NB4 (cell line): ENCODE data around the gene CIT.

Experiments used
- POLR2A ChIP-seq: IDR thresholded peaks from 2 replicates; pipeline ENCODE4 v1.6.1; 2011; ENCODE audit warnings: mild to moderate bottlenecking; ENCODE audit not compliant: insufficient read length; ENCODE audit errors: extremely low read depth
- TF ChIP-seq, protein P1 (sequence below): IDR thresholded peaks from one replicate; pipeline ENCODE4 v1.5.1; 2012; ENCODE audit warnings: low read depth, low read length
- TF ChIP-seq, protein P2 (sequence below): IDR thresholded peaks from 2 replicates; pipeline ENCODE4 v1.6.1; 2011; ENCODE audit warnings: low read depth, low read length

DNA sequence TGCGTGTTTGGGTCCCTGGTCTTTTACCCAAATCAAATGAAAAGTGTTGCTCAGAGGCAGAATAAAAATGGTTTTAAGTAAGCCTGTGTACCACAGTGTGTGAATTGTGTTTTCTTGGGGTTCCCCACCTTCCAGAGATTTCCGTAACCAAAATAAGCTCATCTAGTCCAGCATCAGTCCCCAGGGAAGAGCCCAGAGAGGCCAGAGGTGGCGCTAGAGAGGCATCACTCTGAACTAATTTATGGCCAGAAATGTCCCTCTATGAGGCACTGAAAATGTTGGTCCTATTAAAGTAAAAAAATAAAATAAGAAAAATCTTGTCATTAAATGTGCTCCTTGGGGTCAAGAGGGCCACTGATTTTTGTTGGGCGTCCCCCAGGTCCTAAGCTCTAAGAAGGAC, 234.1 kb downstream of the CIT start:
- TF ChIP-seq, protein P1, sequence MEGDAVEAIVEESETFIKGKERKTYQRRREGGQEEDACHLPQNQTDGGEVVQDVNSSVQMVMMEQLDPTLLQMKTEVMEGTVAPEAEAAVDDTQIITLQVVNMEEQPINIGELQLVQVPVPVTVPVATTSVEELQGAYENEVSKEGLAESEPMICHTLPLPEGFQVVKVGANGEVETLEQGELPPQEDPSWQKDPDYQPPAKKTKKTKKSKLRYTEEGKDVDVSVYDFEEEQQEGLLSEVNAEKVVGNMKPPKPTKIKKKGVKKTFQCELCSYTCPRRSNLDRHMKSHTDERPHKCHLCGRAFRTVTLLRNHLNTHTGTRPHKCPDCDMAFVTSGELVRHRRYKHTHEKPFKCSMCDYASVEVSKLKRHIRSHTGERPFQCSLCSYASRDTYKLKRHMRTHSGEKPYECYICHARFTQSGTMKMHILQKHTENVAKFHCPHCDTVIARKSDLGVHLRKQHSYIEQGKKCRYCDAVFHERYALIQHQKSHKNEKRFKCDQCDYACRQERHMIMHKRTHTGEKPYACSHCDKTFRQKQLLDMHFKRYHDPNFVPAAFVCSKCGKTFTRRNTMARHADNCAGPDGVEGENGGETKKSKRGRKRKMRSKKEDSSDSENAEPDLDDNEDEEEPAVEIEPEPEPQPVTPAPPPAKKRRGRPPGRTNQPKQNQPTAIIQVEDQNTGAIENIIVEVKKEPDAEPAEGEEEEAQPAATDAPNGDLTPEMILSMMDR: peak; percentile 71
- TF ChIP-seq, protein P2, sequence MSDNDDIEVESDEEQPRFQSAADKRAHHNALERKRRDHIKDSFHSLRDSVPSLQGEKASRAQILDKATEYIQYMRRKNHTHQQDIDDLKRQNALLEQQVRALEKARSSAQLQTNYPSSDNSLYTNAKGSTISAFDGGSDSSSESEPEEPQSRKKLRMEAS: no peak
- no peak for TF ChIP-seq POLR2A
